Effector memory CD8-positive, alpha-beta T cell (primary cell): ENCODE measurements around the gene BBS9.

ENCODE experiments used
- ATAC-seq: fragments of 150-1000 bp; cut with Tn5 transposase; replicated peaks from 2 replicates; pipeline ENCODE4 v1.10.0; 2021; ENCODE audit warnings: mild to moderate bottlenecking, moderate library complexity
- DNase-seq, 3 experiments: peaks; one replicate each; pipeline ENCODE4 v3.0.0; 2021
- H3K27ac Mint-ChIP-seq, 2 donors: one replicate each; pipeline ENCODE4 v1.8.0; 2022; ENCODE audit warnings: mild to moderate bottlenecking in 2 of 2, mixed read lengths in 2 of 2, moderate library complexity in 2 of 2
- H3K27me3 Mint-ChIP-seq, 2 donors: one replicate each; pipeline ENCODE4 v1.8.0; 2022; ENCODE audit warnings: mixed read lengths in 2 of 2
- H3K36me3 Mint-ChIP-seq: one replicate; pipeline ENCODE4 v1.8.0; 2022; ENCODE audit warnings: mild to moderate bottlenecking, moderate library complexity, mixed read lengths; ENCODE audit not compliant: insufficient read depth
- H3K4me1 Mint-ChIP-seq, 2 donors: one replicate each; pipeline ENCODE4 v1.8.0; 2022; ENCODE audit warnings: low read depth in 2 of 2, mixed read lengths in 2 of 2
- H3K4me3 Mint-ChIP-seq, 2 donors: one replicate each; pipeline ENCODE4 v1.8.0; 2022; ENCODE audit warnings: mild to moderate bottlenecking in 2 of 2, mixed read lengths in 2 of 2, moderate library complexity in 2 of 2
- H3K9me3 Mint-ChIP-seq, 2 donors: one replicate each; pipeline ENCODE4 v1.8.0; 2022; ENCODE audit warnings: mixed read lengths in 2 of 2

The BBS9 gene

DNA sequence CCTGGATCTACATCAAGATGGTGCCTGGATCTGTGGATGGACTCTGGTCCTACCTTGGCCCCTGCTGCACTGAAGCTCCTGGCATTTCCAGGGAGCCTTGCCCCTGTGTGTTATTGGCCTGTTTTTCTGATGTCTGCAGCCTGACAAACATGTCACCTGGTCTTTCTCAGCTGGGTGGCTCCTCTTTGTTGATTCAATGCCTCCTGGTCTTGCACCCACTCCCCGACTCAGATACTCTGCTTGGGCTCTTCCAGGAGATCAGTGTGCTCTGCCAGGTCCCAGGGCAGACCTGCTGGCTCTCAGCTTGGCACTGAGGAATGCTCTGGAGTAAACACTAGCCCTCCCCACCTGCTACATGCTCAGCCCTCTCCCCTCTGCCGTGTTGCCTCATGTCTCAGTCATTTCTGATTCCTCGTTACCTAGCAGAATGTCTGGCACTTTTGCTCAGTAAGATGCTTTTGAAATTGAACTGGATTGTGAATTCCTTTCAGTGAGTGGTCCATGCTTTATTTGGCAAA, 522.7 kb downstream of the BBS9 start:
- Mint-ChIP-seq H3K36me3 (no peaks in the 10 kb centered on the region), H3K27ac (no peak overlapping the region), H3K9me3 (no peaks in the 10 kb centered on the region)

DNA sequence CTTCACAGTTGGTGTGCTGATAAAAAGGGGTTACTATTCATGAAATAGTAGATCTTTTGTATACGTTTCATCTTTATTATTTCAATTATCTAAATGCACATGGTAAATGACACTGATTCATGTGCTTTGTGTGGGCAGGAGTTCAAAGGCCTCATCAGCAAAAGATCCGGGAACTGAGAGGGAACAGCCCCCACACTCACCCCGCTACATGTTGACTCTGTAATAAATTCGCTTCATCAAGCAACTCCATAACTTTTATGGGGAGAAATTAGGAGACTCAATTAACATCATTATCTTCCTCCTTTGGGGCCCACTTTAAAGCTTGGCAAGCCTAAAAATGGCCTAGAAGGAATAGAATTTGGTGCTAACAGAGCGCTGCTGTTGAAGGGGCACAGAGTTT, 525.3 kb downstream of the BBS9 start:
- no peak overlapping the region for H3K4me3 Mint-ChIP-seq
- no peak overlapping the region for H3K27ac Mint-ChIP-seq
- H3K4me1 Mint-ChIP-seq, result peaks cover 3 to 6% of the 10 kb centered on the region in 2 donors
- no peaks in the 10 kb centered on the region for H3K27me3 Mint-ChIP-seq
- H3K36me3 Mint-ChIP-seq, result no peaks in the 10 kb centered on the region
- ATAC-seq (no peak), DNase-seq (no peak)
- H3K9me3 Mint-ChIP-seq, result no peaks in the 10 kb centered on the region

More for the DNA sequence above, 522.7 kb downstream of the BBS9 start:
- DNase-seq, result no peak
- no peak for ATAC-seq
- Mint-ChIP-seq H3K27me3 (no peaks in the 10 kb centered on the region), H3K4me3 (no peak overlapping the region), H3K4me1 (peaks cover 3 to 6% of the 10 kb centered on the region in 2 donors)
